Measurements from ENCODE around the gene CAMK2D. TPM values are rescaled to one million over a fixed set of nuclear protein-coding genes. Genes with fewer than 3 reads are reported as not detected.

The CAMK2D gene
- polyA plus RNA-seq, 2 of the 4 experiments (the other 2 are of a cell fraction) = 19.1 to 59.9 TPM

- Histone ChIP-seq H3K4me3 (no peak overlapping the region), H3K4me1 (0 out of 3 replicates have a peak, but pooled peaks cover 3% of the 10 kb centered on the region), H3K4me2 (no peak overlapping the region), H3K9me3 (no peaks in the 10 kb centered on the region), H3K27ac (no peak overlapping the region)
- DNase-seq (ENCODE audit: low read depth in 1 of 2, low spot score in 1 of 2) (no peak), FAIRE-seq (no peak), ATAC-seq (no peak)
- 69% methylated on average over 3 of the region's 3 CpGs for WGBS (ENCODE audit: missing lambda C conversion rate)
- CTCF ChIA-PET = no interaction called here
- POLR2A ChIA-PET = no interaction called here
- TF ChIP-seq JUNB (IDR thresholded peaks at IDR 0.05) = no peak
- TF ChIP-seq TFCP2L1 (CRISPR knock-in tag; IDR thresholded peaks at IDR 0.05) = no peak
- TF ChIP-seq MAFK (IDR thresholded peaks at IDR 0.05; ENCODE audit: partially characterized antibody) = no peak
- TF ChIP-seq EHMT2 (IDR thresholded peaks at IDR 0.05; ENCODE audit: low read depth) = no peak
- no peak for TF ChIP-seq ZC3H11A (IDR thresholded peaks at IDR 0.05)
- TF ChIP-seq HMGXB4 (CRISPR knock-in tag; IDR thresholded peaks at IDR 0.05; ENCODE audit: borderline replicate concordance) = no peak
- TF ChIP-seq PHF8 (IDR thresholded peaks at IDR 0.05; ENCODE audit: borderline replicate concordance, low read depth) = no peak
- TF ChIP-seq HOXB13 (CRISPR knock-in tag; IDR thresholded peaks at IDR 0.05; ENCODE audit: low read depth) = no peak
- no peak for TF ChIP-seq TP53 (CRISPR knock-in tag; IDR thresholded peaks at IDR 0.05)
- TF ChIP-seq NFE2L2 (conservative IDR thresholded peaks at IDR 0.05; ENCODE audit: low read length) = no peak
- TF ChIP-seq ELK1 (IDR thresholded peaks at IDR 0.05; ENCODE audit: low read depth, low read length) = no peak
- no peak for TF ChIP-seq ATOH8 (CRISPR knock-in tag; IDR thresholded peaks at IDR 0.05; ENCODE audit: low read depth)
- TF ChIP-seq ZFP36 (IDR thresholded peaks at IDR 0.05; ENCODE audit: borderline replicate concordance, partially characterized antibody) = no peak
- no peak for TF ChIP-seq FOXS1 (CRISPR knock-in tag; IDR thresholded peaks at IDR 0.05)
- TF ChIP-seq PBX3 (IDR thresholded peaks at IDR 0.05) = no peak
These were observed 324.4 kb downstream of the CAMK2D start for GRCh38 chr4:113437129-113437528.

GRCh38 chr4:113436360-113436759 is 325.2 kb downstream of the CAMK2D start:
- H3K4me2 ChIP-seq = no peak overlapping the region
- WGBS (ENCODE audit: missing lambda C conversion rate) = 59% methylated on average over 3 of the region's 3 CpGs
- FAIRE-seq (no peak), ATAC-seq (no peak), DNase-seq (ENCODE audit: low read depth in 1 of 2, low spot score in 1 of 2) (no peak)
- H3K27ac ChIP-seq = no peak overlapping the region
- POLR2A ChIA-PET = no interaction called here
- CTCF ChIA-PET = no interaction called here
- H3K4me3 ChIP-seq = no peak overlapping the region
- H3K4me1 ChIP-seq = 0 out of 3 replicates have a peak, but pooled peaks cover 3% of the 10 kb centered on the region
- TF ChIP-seq ZC3H11A (IDR thresholded peaks at IDR 0.05) (no peak), RARB (CRISPR knock-in tag; IDR thresholded peaks at IDR 0.05) (no peak), TFCP2L1 (CRISPR knock-in tag; IDR thresholded peaks at IDR 0.05) (no peak), MAZ (IDR thresholded peaks at IDR 0.05; ENCODE audit: borderline replicate concordance, low read depth, low read length) (no peak), MAX (IDR thresholded peaks at IDR 0.05) (no peak), NFE2L2 (conservative IDR thresholded peaks at IDR 0.05; ENCODE audit: low read length) (no peak), RFX5 (IDR thresholded peaks at IDR 0.05) (no peak), HMGXB4 (CRISPR knock-in tag; IDR thresholded peaks at IDR 0.05; ENCODE audit: borderline replicate concordance) (no peak), PHF8 (IDR thresholded peaks at IDR 0.05; ENCODE audit: borderline replicate concordance, low read depth) (no peak), EHMT2 (IDR thresholded peaks at IDR 0.05; ENCODE audit: low read depth) (no peak), SMC3 (IDR thresholded peaks at IDR 0.05) (no peak), FOSL2 (IDR thresholded peaks at IDR 0.05) (no peak), FOSL2 (CRISPR knock-in tag; IDR thresholded peaks at IDR 0.05) (no peak), POLR2A (IDR thresholded peaks at IDR 0.05; ENCODE audit: low read length) (no peak), HDAC2 (IDR thresholded peaks at IDR 0.05) (no peak), ESRRA (IDR thresholded peaks at IDR 0.05; ENCODE audit: borderline replicate concordance, low read length) (no peak), NPAS2 (CRISPR knock-in tag; IDR thresholded peaks at IDR 0.05; ENCODE audit: borderline replicate concordance) (no peak), CTCF (IDR thresholded peaks at IDR 0.05) (no peak)
- no peaks in the 10 kb centered on the region for H3K9me3 ChIP-seq

Data from A549 (cell line).